ENCODE data around the gene SPINT2. TPM values are rescaled to one million over a fixed set of nuclear protein-coding genes. Genes with fewer than 3 reads are reported as not detected.

The SPINT2 gene
- total RNA-seq, 4 donors from 2014 or later: 14.3 to 30.6 (median 24.0) TPM

DNA sequence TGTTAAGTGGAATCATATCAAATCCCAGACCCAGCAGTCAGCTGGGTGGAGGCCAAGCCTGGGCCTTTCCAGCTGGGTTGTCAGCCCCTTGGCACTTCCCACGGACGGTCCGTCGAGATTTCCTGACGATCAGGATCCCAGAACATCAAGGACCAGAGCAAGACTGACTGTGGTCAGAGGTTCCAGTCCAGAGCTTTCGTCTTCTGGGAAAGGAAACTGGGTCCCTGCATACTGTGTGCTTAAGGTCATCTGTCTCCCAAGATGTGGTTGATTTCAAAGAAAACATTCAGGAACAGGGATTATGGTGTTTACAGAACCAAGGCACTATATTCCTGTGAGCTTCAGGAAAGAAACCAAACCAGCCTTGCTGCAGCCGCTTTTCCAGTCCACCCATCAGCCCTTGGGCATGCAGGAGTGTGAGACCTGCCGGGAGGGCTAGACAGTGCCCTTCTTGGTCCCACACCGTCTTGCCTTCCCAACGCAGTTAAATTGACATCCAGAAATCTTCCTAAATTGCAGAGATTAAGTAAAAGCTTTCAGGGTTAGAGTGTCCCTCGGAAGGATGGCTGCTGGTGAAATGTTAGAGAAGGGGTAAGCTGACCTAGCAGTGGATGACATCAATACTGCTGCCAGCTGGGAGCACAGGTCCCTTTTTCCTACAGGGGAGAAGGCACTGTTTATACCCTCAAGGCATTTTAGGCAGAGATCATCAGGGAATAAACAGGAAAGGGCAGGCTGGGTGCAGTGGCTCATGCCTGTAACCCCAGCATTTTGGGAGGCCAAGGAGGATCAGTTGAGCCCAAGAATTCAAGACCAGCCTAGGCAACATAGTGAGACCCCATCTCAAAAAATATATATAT, 34.7 kb downstream of the SPINT2 start:
- TF ChIP-seq, protein P1, sequence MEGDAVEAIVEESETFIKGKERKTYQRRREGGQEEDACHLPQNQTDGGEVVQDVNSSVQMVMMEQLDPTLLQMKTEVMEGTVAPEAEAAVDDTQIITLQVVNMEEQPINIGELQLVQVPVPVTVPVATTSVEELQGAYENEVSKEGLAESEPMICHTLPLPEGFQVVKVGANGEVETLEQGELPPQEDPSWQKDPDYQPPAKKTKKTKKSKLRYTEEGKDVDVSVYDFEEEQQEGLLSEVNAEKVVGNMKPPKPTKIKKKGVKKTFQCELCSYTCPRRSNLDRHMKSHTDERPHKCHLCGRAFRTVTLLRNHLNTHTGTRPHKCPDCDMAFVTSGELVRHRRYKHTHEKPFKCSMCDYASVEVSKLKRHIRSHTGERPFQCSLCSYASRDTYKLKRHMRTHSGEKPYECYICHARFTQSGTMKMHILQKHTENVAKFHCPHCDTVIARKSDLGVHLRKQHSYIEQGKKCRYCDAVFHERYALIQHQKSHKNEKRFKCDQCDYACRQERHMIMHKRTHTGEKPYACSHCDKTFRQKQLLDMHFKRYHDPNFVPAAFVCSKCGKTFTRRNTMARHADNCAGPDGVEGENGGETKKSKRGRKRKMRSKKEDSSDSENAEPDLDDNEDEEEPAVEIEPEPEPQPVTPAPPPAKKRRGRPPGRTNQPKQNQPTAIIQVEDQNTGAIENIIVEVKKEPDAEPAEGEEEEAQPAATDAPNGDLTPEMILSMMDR (IDR thresholded peaks at IDR 0.05): no peak

DNA sequence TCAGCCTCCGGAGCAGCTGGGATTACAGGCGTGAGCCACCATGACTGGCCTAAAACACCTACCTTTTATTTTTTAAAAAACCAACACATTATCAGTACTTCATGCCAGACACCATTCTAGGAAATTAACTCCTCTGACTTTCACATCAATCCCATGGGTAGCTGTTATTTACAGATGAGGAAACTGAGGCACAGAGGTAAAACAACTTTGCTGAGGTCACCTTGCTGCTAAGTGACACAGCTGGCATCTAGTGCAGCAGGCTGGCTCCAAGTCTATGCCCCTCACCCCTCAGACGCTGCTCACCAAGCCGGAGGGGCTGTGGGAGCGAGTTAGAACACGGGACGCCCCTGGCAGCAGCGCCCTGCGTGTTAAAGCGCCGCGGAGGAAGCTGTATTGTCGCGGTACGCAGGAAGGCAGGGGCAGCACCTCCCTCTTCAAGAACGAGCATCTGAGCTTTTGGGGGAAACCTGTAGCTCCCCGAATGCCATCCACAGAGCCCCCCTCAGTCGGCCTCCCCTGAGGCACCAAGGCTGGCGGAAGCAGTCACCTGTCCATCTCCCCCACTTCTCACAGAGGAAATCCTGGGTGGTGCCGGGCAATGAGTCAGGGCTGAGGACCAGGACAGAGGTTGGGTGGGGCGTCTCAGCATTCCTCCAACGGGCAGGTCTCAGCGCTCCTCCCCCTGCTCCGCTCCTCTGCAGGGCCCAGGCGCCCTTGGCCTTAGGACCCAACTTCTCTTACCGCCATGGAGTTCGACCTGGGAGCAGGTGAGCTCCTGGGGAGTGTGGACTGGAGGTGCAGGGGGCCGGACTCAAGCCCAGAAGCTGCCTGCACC, 39.4 kb downstream of the SPINT2 start, which contains the start of gene C19orf33:
C19orf33 (plus strand) TSS at position 735 of the 835 bp plus-strand sequence; CDS start at position 746, 11 bp downstream.
- TF ChIP-seq, protein P1 (IDR thresholded peaks at IDR 0.05): no peak
- DNase-seq (ENCODE audit: low spot score): no peak
- peak; percentile 73 for ATAC-seq (ENCODE audit: low FRiP score)

More for the DNA sequence above, 34.7 kb downstream of the SPINT2 start:
- ATAC-seq (ENCODE audit: low FRiP score) (no peak), DNase-seq (ENCODE audit: low spot score) (no peak)

DNA sequence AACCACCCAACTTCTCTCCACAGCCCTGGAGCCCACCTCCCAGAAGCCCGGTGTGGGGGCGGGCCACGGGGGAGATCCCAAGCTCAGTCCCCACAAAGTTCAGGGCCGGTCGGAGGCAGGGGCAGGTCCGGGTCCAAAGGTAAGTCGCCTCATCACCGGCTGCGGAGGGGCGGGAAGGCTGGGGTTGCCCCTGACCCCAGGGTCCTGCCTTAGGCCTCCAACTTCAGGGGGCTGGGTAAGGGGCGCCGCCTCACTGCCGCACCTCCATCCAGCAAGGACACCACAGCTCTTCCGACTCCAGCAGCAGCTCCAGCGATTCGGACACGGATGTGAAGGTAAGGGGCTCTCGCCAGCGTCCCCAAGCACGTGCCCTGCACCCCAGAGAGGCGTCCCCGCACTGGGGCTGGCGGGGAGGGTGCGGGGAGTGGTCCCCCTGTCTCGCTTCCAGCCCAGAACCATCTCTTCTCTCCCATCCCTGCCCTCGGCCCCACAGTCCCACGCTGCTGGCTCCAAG, 40.0 kb downstream of the SPINT2 start:
- ATAC-seq (ENCODE audit: low FRiP score) (peak; percentile 2), DNase-seq (ENCODE audit: low spot score) (no peak)
- TF ChIP-seq, protein P1 (IDR thresholded peaks at IDR 0.05): no peak

DNA sequence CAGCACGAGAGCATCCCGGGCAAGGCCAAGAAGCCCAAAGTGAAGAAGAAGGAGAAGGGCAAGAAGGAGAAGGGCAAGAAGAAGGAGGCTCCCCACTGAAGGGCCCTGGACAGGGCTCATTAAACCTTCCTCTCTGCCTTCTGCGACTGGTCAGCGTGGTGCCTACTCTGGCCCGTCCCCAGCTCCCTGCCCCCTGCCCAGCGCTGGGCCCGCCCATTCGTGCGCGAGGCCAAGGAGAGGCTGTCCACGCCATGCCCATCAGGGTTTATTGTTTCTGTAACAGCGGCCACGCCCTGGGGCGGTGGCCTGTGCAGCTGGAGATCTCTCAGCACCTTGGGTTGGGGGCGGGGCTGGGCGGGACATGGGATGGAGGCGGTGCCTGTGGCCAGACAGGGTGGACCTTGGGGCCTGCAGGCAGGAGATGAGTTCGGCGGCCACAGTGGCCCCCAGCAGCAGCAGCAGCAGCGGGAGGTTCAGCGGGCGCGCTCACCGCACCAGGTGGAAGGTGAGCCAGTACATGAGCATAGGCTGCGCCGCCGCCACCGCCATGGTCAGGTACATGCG, 40.6 kb downstream of the SPINT2 start:
- DNase-seq (ENCODE audit: low spot score): no peak
- TF ChIP-seq, protein P1 (IDR thresholded peaks at IDR 0.05): no peak
- ATAC-seq (ENCODE audit: low FRiP score): peak; percentile 84

DNA sequence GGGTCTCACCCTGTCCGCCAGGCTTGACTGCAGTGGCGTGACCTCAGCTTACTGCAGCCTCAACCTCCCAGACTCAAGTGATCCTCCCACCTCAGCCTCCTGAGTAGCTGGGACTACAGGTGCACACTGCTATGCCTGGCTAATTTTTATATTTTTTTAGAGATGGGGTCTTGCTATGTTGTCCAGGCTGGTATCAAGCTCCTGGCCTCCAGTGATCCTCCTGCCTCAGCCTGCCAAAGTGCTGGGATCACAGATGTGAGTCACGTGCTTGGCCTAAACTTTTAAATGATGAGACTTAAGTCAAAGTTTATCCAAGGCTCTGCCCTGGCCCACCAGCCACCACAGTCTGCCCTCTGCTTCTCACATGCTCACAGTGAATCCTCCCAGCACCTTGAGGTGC, 41.9 kb downstream of the SPINT2 start:
- TF ChIP-seq, protein P1 (IDR thresholded peaks at IDR 0.05): no peak
- no peak for ATAC-seq (ENCODE audit: low FRiP score)
- no peak for DNase-seq (ENCODE audit: low spot score)

DNA sequence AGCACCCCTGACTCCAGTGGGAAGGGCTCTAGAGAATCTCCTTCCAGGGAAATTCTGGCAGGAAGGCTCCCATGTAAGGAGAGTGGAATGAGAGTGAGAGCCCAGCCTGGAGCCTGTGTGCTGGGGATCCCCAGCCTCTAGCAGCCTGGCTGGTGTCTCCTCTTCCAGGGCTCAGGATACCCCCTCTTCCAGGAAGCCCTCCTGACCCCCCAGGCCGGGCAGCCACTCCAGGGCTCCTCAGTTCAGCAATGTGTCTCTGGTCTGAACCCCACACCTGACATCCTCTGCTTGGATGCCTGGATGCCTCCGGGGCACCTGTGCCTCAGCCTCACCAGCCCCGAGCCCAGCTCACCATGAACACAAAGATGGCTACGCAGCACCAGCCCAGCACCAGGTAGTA, 42.7 kb downstream of the SPINT2 start:
- DNase-seq (ENCODE audit: low spot score) (no peak), ATAC-seq (ENCODE audit: low FRiP score) (no peak)
- TF ChIP-seq, protein P1 (IDR thresholded peaks at IDR 0.05): no peak

Data from omental fat pad (tissue), 4 donors.